Ishikawa (cell line): ENCODE results near the gene NUP35.

Source experiments
- CEBPB ChIP-seq: IDR thresholded peaks from 2 replicates; pipeline ENCODE4 v1.6.1; 2012
- CREB1 ChIP-seq: IDR thresholded peaks from 2 replicates; pipeline ENCODE4 v1.6.1; 2012; ENCODE audit warnings: low read depth
- EGR1 ChIP-seq: IDR thresholded peaks from 2 replicates; pipeline ENCODE4 v1.6.1; 2012
- EP300 ChIP-seq: IDR thresholded peaks from 2 replicates; pipeline ENCODE4 v1.6.1; 2012; ENCODE audit warnings: borderline replicate concordance
- FOXM1 ChIP-seq: IDR thresholded peaks from 2 replicates; pipeline ENCODE4 v1.6.1; 2012; ENCODE audit warnings: low read depth, borderline replicate concordance
- NFIC ChIP-seq: IDR thresholded peaks from 2 replicates; pipeline ENCODE4 v1.6.1; 2012
- RAD21 ChIP-seq: IDR thresholded peaks from 2 replicates; pipeline ENCODE4 v1.6.1; 2012; ENCODE audit warnings: low read depth
- TAF1 ChIP-seq: IDR thresholded peaks from 2 replicates; pipeline ENCODE4 v1.6.1; 2012; ENCODE audit warnings: low read depth, mild to moderate bottlenecking
- TCF12 ChIP-seq: IDR thresholded peaks from 2 replicates; pipeline ENCODE4 v1.6.1; 2012; ENCODE audit warnings: low read depth
- TEAD4 ChIP-seq: IDR thresholded peaks from 2 replicates; pipeline ENCODE4 v1.6.1; 2012
- YY1 ChIP-seq: IDR thresholded peaks from 2 replicates; pipeline ENCODE4 v1.6.1; 2012; ENCODE audit warnings: low read depth
- ZBTB7A ChIP-seq: IDR thresholded peaks from 2 replicates; pipeline ENCODE4 v1.6.1; 2012; ENCODE audit warnings: low read depth
- TF ChIP-seq, protein P1 (sequence below): IDR thresholded peaks from 2 replicates; pipeline ENCODE4 v1.6.1; 2012
- TF ChIP-seq, protein P2 (sequence below): IDR thresholded peaks from 2 replicates; pipeline ENCODE4 v1.6.1; 2012; ENCODE audit warnings: low read depth, mild to moderate bottlenecking
- TF ChIP-seq, protein P3 (sequence below): IDR thresholded peaks from 2 replicates; pipeline ENCODE4 v1.6.1; 2012

Gene NUP35

DNA sequence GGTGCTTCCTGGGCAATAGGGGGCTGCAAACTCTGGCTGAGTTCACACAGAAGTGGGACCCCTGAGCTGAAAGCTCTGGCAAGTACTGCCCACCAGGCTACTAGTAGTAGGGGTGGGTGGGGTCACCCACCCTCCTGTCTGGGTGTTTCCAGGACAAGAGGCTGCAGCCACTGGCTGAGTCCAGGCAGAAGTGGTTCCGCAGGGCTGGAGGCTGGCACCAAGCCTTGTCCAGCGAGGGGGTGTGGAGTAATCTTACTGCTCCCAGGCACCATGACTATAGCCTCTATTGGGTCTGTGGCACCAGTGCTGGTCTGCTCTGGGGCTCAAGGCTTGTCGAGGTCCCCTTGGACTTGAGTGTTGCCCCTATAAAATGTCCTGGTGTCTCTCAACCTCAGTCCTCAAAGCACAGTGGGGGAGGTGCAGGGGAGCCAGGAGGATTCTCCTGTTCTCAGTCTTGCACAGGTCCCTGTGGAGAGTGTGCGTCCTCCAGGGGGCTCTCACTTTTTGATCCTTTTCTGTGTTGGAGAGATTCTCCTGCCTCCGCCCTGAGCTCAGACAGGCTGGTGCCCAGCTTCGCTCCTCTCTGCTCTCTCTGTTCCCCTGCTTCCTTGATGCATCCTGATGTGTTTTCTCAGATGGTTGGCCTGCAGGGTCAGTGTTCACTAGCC is 48.1 kb downstream of the NUP35 start:
- TF ChIP-seq, protein P1, sequence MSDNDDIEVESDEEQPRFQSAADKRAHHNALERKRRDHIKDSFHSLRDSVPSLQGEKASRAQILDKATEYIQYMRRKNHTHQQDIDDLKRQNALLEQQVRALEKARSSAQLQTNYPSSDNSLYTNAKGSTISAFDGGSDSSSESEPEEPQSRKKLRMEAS: no peak
- no peak for TF ChIP-seq FOXM1
- no peak for TF ChIP-seq EP300
- no peak for TF ChIP-seq TAF1

DNA sequence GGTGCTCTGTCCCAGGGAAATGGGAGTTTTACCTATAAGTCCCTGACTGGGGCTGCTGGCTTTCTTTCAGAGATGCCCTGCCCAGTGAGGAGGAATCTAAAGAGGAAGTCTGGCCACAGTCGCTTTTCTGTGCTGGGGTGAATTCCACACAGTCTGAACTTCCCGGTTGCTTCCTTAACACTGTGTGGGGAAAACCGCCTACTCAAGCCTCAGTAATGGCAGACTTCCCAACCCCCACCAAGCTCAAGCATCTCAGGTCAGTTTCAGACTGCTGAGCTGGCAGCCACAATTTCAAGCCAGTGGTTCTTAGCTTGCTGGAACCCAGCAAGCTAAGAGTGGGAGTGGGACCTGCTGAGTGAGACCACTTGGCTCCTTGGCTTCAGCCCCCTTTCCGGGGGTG is 54.9 kb downstream of the NUP35 start:
- no peak for TF ChIP-seq FOXM1
- no peak for TF ChIP-seq YY1
- TF ChIP-seq EGR1: no peak
- TF ChIP-seq NFIC: no peak
- TF ChIP-seq EP300: no peak
- no peak for TF ChIP-seq RAD21
- TF ChIP-seq CEBPB: no peak
- TF ChIP-seq, protein P2, sequence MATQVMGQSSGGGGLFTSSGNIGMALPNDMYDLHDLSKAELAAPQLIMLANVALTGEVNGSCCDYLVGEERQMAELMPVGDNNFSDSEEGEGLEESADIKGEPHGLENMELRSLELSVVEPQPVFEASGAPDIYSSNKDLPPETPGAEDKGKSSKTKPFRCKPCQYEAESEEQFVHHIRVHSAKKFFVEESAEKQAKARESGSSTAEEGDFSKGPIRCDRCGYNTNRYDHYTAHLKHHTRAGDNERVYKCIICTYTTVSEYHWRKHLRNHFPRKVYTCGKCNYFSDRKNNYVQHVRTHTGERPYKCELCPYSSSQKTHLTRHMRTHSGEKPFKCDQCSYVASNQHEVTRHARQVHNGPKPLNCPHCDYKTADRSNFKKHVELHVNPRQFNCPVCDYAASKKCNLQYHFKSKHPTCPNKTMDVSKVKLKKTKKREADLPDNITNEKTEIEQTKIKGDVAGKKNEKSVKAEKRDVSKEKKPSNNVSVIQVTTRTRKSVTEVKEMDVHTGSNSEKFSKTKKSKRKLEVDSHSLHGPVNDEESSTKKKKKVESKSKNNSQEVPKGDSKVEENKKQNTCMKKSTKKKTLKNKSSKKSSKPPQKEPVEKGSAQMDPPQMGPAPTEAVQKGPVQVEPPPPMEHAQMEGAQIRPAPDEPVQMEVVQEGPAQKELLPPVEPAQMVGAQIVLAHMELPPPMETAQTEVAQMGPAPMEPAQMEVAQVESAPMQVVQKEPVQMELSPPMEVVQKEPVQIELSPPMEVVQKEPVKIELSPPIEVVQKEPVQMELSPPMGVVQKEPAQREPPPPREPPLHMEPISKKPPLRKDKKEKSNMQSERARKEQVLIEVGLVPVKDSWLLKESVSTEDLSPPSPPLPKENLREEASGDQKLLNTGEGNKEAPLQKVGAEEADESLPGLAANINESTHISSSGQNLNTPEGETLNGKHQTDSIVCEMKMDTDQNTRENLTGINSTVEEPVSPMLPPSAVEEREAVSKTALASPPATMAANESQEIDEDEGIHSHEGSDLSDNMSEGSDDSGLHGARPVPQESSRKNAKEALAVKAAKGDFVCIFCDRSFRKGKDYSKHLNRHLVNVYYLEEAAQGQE: no peak
- TF ChIP-seq TCF12: no peak
- no peak for TF ChIP-seq CREB1

DNA sequence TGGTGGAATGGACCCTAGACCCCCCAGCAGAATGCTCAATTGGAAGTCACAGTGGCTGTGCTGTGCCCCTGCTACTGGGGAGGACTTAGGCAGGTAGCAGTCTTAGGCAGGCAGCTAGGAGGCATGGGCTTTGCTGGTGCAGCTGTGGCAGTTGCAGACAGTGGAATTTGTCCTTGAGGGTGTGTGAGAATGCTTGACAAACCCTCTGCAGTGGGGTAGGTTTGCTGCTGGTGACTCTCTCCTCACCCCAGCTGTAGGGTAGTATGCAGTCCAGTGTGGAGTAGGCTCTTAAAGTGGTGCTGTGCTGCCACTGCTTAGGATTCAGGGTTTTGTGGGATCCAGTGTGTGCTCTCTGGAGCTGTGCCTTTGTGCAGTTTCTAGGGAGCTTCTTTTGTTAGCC is 61.3 kb downstream of the NUP35 start:
- TF ChIP-seq, protein P3, sequence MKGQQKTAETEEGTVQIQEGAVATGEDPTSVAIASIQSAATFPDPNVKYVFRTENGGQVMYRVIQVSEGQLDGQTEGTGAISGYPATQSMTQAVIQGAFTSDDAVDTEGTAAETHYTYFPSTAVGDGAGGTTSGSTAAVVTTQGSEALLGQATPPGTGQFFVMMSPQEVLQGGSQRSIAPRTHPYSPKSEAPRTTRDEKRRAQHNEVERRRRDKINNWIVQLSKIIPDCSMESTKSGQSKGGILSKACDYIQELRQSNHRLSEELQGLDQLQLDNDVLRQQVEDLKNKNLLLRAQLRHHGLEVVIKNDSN: no peak
- TF ChIP-seq, protein P2: no peak
- TF ChIP-seq TCF12 (no peak), EP300 (no peak), NFIC (no peak), TAF1 (no peak), EGR1 (no peak), FOXM1 (no peak), YY1 (no peak), RAD21 (no peak), ZBTB7A (no peak), CREB1 (no peak), CEBPB (no peak), TEAD4 (no peak)
- TF ChIP-seq, protein P1: no peak

DNA sequence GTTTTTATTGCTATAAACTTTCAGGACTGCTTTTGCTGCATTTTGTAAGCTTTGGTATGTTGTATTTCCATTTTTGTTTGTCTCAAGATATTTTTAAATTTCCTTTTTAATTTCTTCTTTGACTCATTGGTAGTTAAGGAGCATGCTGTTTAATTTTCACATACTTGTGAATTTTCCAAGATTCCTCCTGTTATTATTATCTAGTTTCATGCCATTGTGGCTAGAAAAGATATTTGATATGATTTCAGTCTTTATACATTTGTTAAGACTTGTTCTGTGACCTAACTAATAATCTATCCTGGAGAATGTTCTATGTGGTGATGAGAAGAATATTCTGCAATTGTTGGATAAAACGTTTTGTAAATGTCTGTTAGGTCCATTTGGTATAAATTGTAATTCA is 62.1 kb downstream of the NUP35 start:
- TF ChIP-seq TEAD4 (no peak), CEBPB (no peak), EP300 (no peak), CREB1 (no peak), YY1 (no peak), FOXM1 (no peak), TCF12 (no peak), ZBTB7A (no peak), NFIC (no peak), TAF1 (no peak), EGR1 (no peak), RAD21 (no peak)
- TF ChIP-seq, protein P2: no peak
- TF ChIP-seq, protein P1: no peak
- TF ChIP-seq, protein P3: no peak
